Lower leg skin (tissue), 4 donors: ENCODE measurements around the gene WDR19. TPM values are rescaled to one million over a fixed set of nuclear protein-coding genes. Genes with fewer than 3 reads are reported as not detected.

Experiments used
- DNase-seq, 2 donors: peaks; one replicate each; pipeline ENCODE4 v3.0.0-alpha.2; 2019; ENCODE audit warnings: low spot score in 2 of 2
- H3K4me3 ChIP-seq: fragments of 200-600 bp; sonication (generic); 2 replicates; pipeline ENCODE4 v1.5.1; 2017; ENCODE audit warnings: mild to moderate bottlenecking, low read depth; ENCODE audit not compliant: poor library complexity, severe bottlenecking
- POLR2A ChIP-seq, 2 donors: fragments of 450-650 bp; IDR thresholded peaks; one replicate each; pipeline ENCODE4 v1.6.1; 2016 to 2017; ENCODE audit warnings: antibody characterized with exemption in 2 of 2, mild to moderate bottlenecking in 1 of 2, moderate library complexity in 1 of 2
- WGBS, 2 donors: methylation state at CpG; one replicate each; pipeline ENCODE4 v1.1.5; 2018; 5-methylcytosine and 5-hydroxymethylcytosine counted together
- intact Hi-C: fragments of 100-400 bp; cut with DNase I; formaldehyde crosslinking; loops from one replicate; pipeline ENCODE4 v1.15.0; 2023; ENCODE audit warnings: low total_unique reads
- total RNA-seq, 4 donors: library from RNA; depleted of rRNA; stranded (reverse); fragments of >200 nt; gene quantifications; one replicate each; pipeline ENCODE4 v1.1.0, GENCODE V29; 2016
- TF ChIP-seq, protein P1 (sequence below), 3 donors: fragments of 450-650 bp; IDR thresholded peaks; one replicate each; pipeline ENCODE4 v1.5.1; 2016; ENCODE audit warnings: antibody characterized with exemption in 3 of 3, mild to moderate bottlenecking in 3 of 3, moderate library complexity in 2 of 3

WDR19 gene
- total RNA-seq, 4 donors from 2014 or later: 16.2 to 49.1 (median 24.6) TPM

DNA sequence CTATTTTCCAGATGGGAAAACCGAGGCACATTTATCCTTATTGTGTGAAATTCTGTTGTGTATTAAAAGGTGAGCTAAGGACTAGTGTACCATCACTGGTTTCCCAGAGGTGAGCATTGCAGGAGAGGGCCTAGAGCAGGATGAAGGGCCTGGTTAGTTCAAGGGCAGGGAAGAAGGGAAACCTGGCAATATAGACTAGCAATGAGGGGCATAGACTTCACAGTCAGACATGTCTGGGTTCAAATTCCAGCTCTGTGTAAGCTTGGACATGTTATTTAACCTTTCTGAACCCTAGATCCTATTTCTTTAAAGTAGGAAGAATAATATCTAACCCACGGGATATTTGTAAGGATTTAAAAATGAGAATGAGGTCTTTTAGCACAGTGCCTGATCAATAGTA, 50.8 kb downstream of the WDR19 start:
- intact Hi-C loops: no loop called here

DNA sequence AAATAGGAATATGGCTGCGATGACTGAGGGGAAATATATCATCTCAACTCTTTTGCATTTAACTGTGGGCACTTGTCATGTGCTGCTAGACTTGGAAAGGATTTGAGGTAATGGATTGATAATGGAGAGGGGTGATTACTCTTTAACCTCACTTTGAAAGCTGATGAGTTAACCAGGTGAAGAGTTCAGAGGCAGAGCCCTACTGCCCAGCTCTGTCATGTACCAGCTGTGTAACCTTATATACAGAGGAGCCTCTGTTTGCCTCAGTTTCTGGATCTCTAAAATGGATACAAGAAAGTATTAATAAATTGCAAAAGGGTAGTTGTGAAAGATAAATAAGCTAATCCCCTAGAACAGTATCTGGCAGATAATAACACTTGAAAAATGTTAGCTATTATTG, 51.5 kb downstream of the WDR19 start:
- no peak overlapping the region for H3K4me3 ChIP-seq

More for the DNA sequence above, 50.8 kb downstream of the WDR19 start:
- H3K4me3 ChIP-seq: no peak overlapping the region
- no peak for DNase-seq
- WGBS, 2 donors: 93 to 99% methylated on average over 2 of the region's 2 CpGs
- no peak for TF ChIP-seq POLR2A (IDR thresholded peaks at IDR 0.05)
- TF ChIP-seq, protein P1, sequence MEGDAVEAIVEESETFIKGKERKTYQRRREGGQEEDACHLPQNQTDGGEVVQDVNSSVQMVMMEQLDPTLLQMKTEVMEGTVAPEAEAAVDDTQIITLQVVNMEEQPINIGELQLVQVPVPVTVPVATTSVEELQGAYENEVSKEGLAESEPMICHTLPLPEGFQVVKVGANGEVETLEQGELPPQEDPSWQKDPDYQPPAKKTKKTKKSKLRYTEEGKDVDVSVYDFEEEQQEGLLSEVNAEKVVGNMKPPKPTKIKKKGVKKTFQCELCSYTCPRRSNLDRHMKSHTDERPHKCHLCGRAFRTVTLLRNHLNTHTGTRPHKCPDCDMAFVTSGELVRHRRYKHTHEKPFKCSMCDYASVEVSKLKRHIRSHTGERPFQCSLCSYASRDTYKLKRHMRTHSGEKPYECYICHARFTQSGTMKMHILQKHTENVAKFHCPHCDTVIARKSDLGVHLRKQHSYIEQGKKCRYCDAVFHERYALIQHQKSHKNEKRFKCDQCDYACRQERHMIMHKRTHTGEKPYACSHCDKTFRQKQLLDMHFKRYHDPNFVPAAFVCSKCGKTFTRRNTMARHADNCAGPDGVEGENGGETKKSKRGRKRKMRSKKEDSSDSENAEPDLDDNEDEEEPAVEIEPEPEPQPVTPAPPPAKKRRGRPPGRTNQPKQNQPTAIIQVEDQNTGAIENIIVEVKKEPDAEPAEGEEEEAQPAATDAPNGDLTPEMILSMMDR (IDR thresholded peaks at IDR 0.05): no peak

GRCh38 chr4:39235021-39235420, 52.7 kb downstream of the WDR19 start:
- intact Hi-C loops: no loop called here
- 95 to 99% methylated on average over 2 of the region's 2 CpGs for WGBS, 2 donors
- TF ChIP-seq, protein P1 (IDR thresholded peaks at IDR 0.05): no peak
- TF ChIP-seq POLR2A (IDR thresholded peaks at IDR 0.05): no peak
- DNase-seq: no peak
- H3K4me3 ChIP-seq: no peak overlapping the region

More for the DNA sequence above, 51.5 kb downstream of the WDR19 start:
- intact Hi-C loops: no loop called here
- 97 to 98% methylated on average over 1 of the region's 1 CpG for WGBS, 2 donors
- no peak for DNase-seq
- TF ChIP-seq, protein P1 (IDR thresholded peaks at IDR 0.05): no peak
- no peak for TF ChIP-seq POLR2A (IDR thresholded peaks at IDR 0.05)

DNA sequence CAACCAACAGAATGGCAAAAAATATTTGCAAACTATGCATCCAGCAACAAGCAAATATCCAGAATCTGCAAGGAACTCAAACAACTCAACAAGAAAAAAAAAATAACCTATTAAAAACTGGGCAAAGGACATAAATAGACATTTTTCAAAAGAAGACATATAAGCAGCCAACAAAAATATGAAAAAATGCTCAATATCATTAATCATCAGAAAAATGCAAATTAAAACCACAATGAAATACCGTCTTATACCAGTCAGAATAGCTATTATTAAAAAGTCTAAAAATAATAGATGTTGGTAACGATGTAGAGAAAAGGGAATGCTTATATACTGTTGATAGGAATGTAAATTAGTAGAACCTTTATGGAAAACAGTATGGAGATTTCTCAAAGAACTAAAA, 53.4 kb downstream of the WDR19 start:
- no peak for TF ChIP-seq POLR2A (IDR thresholded peaks at IDR 0.05)
- TF ChIP-seq, protein P1 (IDR thresholded peaks at IDR 0.05): no peak
- no peak for DNase-seq
- H3K4me3 ChIP-seq: no peak overlapping the region
- WGBS, 2 donors: 90 to 93% methylated on average over 2 of the region's 2 CpGs
- intact Hi-C loops: no loop called here

DNA sequence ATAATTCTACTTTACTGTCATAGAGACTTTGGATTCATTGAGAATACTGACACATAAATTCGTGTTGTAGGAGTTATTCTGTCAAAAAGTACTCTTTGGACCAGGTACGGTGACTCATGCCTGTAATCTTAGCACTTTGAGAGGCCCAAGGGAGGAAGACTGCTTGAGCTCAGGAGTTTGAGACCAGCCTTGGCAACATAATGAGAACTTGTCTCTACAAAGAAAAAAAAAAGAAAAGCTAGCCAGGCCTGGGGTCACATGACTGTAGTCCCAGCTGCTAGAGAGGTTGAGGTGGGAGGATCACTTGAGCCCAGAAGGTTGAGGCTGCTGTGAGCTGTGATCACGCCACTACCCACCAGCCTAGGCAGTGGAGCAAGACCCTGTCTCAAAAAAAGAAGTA, 54.9 kb downstream of the WDR19 start:
- intact Hi-C loops: no loop called here
- TF ChIP-seq, protein P1 (IDR thresholded peaks at IDR 0.05): no peak
- TF ChIP-seq POLR2A (IDR thresholded peaks at IDR 0.05): no peak

DNA sequence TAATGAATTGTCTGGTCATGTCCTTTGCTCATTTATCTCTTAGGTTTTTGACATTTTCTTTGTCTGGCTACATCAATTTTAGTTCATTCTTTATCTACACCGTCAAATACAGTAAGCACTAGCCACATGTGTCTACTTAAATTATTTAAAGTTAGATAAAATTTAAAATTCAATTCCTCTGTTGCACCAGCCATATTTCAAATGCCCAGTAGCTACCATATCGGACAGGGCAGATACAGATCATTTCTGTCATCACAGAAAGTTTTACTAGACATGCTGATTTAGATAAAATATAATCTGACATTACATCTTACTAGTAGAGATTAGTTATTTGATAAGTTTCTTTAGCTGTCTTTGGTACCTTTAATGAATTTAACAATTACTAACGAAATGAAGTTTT, 61.1 kb downstream of the WDR19 start:
- TF ChIP-seq, protein P1 (IDR thresholded peaks at IDR 0.05): no peak
- no peak for TF ChIP-seq POLR2A (IDR thresholded peaks at IDR 0.05)
- intact Hi-C loops: no loop called here
- no peak overlapping the region for H3K4me3 ChIP-seq
- DNase-seq: no peak
- 91 to 96% methylated on average over 3 of the region's 3 CpGs for WGBS, 2 donors

More for the DNA sequence above, 54.9 kb downstream of the WDR19 start:
- no peak overlapping the region for H3K4me3 ChIP-seq
- no peak for DNase-seq
- WGBS, 2 donors: 88 to 90% methylated on average over 3 of the region's 3 CpGs
